BJ (cell line): ENCODE results near the gene LYPD6B. TPM values are rescaled to one million over a fixed set of nuclear protein-coding genes. Genes with fewer than 3 reads are reported as not detected.

Source experiments
- CTCF ChIA-PET: fragments of 350-600 bp; formaldehyde crosslinking; extraction: SDS; loops from one replicate; lab custom pipeline; 2021; ENCODE audit warnings: antibody characterized with exemption, inconsistent platforms; lab: Yijun Ruan, JAX
- POLR2A ChIA-PET: fragments of 300-600 bp; sonication (Branson Sonifier 250); formaldehyde crosslinking; extraction: SDS; loops from one replicate; lab custom pipeline; 2021; ENCODE audit warnings: antibody characterized with exemption; lab: Charles Lee
- DNase-seq: peaks from one replicate; pipeline ENCODE4 v3.0.0-alpha.2; 2011; ENCODE audit warnings: low read depth
- H3K27me3 ChIP-seq: 2 replicates; pipeline ENCODE4 v1.6.0; 2011; ENCODE audit warnings: low read length; ENCODE audit not compliant: control insufficient read depth, insufficient read depth
- H3K36me3 ChIP-seq: 2 replicates; pipeline ENCODE4 v1.5.1; 2011; ENCODE audit warnings: low read length; ENCODE audit not compliant: control insufficient read depth, insufficient read depth
- H3K4me3 ChIP-seq: 2 replicates; pipeline ENCODE4 v1.5.1; 2011; ENCODE audit warnings: low read depth, mild to moderate bottlenecking, control low read depth, low read length
- CTCF ChIP-seq: IDR thresholded peaks from 2 replicates; pipeline ENCODE4 v1.5.1; 2011; ENCODE audit warnings: low read depth, mild to moderate bottlenecking, control low read depth, inconsistent platforms, low read length, moderate library complexity; ENCODE audit not compliant: insufficient read depth
- polyA plus RNA-seq: library from polyadenylated mRNA; depleted of rRNA; stranded (reverse); fragments of >200 nt; gene quantifications from 2 replicates; pipeline ENCODE4 v1.2.3, GENCODE V29; 2011

The LYPD6B gene
- polyA plus RNA-seq, 1 experiment, result 19.1 TPM

DNA sequence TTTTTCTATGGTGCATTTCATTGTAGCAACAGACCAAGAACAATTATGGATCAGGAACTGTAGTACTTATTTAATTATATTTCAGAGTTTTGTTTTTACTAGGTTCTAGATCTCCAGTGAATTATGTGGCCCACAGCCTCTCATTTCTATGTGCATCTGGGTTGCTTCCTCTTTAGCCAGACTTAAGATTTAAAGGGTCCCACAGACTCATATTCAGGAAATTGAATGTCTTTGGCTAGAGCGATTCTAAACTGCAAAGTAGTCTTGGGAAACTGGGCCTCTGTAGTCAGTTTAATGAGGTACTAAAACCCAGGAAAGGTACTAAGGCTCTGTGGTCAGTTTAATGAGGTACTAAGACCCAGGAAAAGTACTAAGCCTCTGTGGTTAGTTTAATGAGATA, 94.4 kb downstream of the LYPD6B start:
- H3K36me3 ChIP-seq, result no peaks in the 10 kb centered on the region
- DNase-seq, result no peak
- H3K27me3 ChIP-seq, result no peaks in the 10 kb centered on the region
- TF ChIP-seq CTCF, result no peak
- H3K4me3 ChIP-seq, result no peak overlapping the region
- CTCF ChIA-PET, result no interaction called here
- POLR2A ChIA-PET, result no interaction called here

DNA sequence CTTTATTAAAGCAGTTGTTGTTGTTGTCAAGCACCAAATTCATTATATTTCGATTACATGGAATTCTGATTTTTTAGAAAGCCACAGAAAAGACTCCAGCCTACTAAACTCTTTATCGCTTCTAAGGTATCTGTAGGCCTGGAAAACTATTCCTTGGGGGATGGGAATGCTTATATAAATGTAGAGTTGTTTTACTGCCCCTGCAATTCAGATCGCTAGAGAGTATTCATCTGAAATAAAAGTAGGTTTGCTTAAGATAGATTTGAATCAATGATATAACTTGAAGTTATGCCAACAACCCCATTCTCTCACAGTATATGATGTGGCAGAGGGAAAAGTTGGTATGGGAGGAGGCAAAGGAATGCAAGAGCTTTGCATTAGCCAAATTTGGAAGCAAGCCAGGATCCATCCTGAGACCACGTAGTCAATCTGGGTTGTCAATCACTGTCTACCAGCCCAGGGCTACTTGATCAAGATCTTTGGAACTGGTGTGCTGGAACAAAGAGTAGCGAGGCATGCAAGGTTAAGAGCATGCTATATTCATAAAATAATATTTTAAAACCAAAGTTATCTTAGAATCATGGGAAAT, 95.9 kb downstream of the LYPD6B start:
- ChIA-PET POLR2A (no interaction called here), CTCF (no interaction called here)
- no peaks in the 10 kb centered on the region for H3K36me3 ChIP-seq
- TF ChIP-seq CTCF, result no peak
- DNase-seq, result no peak
- H3K27me3 ChIP-seq, result no peaks in the 10 kb centered on the region
- no peak overlapping the region for H3K4me3 ChIP-seq

DNA sequence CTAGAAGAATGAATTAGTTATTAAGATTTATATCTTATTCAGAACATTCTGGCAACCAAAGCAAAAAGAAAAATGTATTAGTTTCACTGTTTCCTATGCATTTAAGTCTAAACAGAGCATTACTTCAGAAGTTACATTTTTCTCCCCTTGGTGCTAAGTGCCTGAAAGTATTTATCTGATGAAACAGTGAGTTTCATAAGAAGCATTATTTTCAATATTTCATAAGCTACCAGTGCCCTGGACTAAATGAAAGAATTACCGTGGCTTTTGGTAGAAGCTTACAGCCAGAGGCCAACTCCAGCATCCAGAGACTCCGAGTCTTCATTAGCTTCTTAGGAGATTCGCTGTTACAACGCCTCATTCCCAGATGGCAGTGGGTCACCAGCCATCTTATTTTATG, 97.6 kb downstream of the LYPD6B start:
- POLR2A ChIA-PET, result no interaction called here
- H3K27me3 ChIP-seq, result no peaks in the 10 kb centered on the region
- DNase-seq, result no peak
- no peak for TF ChIP-seq CTCF
- no peaks in the 10 kb centered on the region for H3K36me3 ChIP-seq
- no peak overlapping the region for H3K4me3 ChIP-seq
- CTCF ChIA-PET, result no interaction called here

GRCh38 chr2:149141046-149141445, 102.5 kb downstream of the LYPD6B start:
- no peak for TF ChIP-seq CTCF
- Histone ChIP-seq H3K36me3 (no peaks in the 10 kb centered on the region), H3K27me3 (no peaks in the 10 kb centered on the region), H3K4me3 (no peak overlapping the region)
- POLR2A ChIA-PET, result no interaction called here
- CTCF ChIA-PET, result no interaction called here
- DNase-seq, result no peak

DNA sequence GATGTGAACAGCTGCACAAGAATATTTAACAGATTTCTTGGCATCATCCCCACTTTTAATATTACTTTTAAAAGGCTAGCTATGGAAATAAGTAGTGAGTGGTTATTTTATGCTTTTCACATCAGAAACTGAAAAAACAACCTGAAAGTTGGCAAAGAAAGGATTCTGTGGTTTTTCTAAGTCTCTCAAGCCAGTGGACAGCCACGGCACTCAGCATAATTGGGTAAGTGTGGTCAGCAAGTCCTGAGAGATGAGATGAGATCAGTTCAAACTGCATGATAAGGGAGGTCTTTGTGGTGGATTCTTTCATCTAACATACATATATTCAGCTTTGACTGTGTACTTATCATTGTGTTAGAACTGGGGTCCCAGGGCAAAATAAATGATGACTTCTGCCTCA, 105.2 kb downstream of the LYPD6B start:
- ChIA-PET POLR2A (no interaction called here), CTCF (interaction anchor here (1.2 kb wide), 1 partner anchor 35 kb away, joined by 3 read pairs; no protein-coding TSS in a partner anchor)
- Histone ChIP-seq H3K4me3 (no peak overlapping the region), H3K36me3 (no peaks in the 10 kb centered on the region), H3K27me3 (no peaks in the 10 kb centered on the region; the same call in 1 of the 2 replicates)
- no peak for TF ChIP-seq CTCF
- no peak for DNase-seq
